GM19238 (cell line): Measurements from ENCODE around the gene FIGN.

ENCODE experiments used
- DNase-seq: peaks from one replicate; pipeline ENCODE4 v3.0.0; 2011; ENCODE audit warnings: low spot score; ENCODE audit not compliant: insufficient read length

Gene FIGN

DNA sequence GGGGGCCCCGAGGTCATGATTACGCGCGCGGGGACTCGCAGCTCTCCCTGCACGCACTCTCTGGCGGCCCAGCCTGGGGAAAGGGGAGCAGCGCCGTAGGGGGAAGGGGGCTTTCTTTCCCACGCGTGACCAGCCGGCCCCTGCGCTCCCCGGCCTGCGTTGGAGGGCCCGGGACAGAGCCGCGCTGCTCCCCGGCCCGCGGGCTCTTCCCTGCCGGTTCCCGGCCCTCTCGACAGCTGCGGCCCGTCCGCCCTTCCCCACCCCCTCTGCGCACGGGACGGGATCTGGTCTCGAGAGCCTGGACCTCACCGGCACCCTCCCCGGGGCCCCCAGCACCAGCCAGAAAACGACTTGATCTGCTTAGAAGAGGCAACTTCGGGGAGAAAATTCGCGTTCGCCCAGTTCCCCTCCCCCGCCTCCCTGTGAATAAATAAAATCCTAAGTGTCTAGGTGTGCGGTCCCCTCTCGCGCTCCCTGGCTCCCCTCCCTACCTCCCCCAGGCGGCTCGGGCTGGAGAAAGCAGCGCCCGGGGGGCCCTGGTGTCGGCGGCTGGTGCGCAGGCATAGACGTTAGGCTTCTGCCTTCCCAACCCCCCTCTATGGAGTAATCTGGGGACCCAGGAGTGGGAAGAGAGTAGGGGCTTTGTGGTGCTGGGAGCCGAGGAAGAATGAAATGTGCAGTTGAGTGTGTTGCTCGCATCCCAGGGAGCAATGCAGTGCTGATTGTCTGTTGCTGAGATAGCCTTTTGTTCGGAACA, 803 bp upstream of the FIGN start:
- no peak for DNase-seq

DNA sequence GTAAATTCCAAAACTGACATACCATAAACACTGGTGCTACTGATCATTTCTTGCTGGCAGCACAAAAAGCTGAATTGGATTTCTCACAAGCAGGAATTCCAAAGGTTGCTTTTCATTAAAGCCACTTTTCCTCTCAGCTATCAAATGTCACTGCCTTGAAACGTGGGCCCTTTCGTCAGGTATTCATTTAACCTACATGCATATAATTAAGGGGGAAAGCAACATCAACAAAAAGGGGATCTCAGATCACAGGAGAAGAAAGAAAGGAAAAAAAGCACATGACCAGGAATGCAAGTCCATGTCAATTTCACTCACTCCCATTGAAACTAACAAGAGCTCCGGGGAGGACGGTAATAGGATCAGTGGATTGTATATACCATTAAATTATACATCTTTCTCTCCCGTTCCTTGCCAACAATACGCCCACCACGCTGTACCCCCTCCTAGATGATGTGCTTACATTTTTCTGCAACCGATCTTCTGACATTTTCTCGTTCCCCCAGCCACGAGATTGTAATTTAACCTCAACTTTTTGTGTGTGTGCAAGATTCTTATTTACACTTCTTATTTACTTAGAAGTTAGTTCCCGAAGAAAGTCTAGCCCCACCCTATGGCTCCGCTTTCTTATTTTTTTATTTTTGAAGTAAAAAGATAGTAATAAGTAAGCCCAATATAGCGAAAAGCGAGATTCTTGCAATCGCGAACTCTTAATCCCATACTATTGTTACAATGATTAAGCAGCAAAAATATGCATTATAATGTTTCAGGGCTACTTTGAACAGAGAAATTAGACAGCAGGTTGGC, 725 bp downstream of the FIGN start:
- DNase-seq = no peak

DNA sequence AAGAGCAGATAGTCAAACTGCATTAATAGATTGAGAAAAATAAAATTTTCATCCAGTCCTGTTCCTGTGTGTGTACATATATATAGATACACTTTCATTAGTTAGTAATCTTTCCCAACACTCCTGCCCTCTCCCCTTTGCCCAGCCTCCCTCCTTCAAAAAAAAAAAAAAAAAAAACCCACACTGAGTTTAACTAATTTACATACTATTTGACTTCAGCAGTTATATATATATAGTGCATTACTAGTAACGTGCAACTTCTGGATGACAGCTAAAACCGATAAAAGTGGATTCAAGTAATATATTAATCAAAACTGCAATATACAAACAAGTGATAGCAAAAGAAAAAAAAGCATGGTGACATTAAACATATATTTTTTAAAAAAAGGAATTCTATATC, 1.4 kb downstream of the FIGN start:
- DNase-seq = no peak

DNA sequence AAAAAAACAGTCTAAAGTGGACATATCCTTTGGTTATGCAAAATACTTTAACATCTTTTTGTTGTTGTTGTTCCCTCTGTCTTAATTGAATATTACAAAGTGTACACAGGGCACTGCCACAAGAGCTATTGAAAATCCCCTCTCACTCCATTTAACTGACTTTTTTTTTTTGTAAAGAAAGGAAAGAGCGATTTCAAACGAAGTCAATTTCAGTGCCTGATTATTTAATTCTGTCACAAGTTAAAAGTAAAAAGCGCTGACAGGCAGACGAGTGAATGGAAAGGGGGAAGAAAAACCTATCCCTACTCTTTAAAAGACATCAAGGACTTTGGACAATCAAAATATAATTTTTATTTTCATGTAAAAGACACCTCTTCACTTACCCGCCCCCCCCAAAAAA, 1.9 kb downstream of the FIGN start:
- DNase-seq = no peak

DNA sequence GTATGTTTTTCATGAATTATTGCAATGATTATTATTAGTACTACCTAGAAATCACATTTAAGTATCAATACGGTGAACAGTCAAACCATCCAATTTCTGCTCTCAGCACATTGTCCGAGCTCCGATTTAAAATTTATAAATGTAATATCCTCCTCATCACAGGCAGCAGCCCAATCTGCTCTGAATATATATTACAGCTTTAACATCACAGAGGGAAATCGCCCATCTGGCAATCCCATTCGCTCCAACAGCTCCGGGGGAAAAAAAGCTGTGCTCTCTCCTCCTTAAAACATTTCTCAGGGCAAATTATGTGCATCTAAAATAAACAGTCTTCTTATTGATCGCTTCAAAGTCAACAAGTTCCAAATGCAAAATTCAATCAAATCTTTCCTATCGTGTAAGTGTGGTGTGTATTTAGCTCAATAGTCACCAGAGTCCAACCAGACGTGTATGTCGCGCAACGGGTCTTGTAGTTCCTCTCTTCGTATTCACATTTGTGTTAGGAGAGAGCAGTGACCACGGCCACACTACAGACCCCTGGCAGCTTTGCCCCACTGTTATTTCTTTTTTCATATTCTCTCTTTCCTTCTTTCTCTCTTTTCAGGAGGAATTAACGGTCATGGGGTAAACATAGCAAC, 2.4 kb downstream of the FIGN start:
- DNase-seq = no peak

DNA sequence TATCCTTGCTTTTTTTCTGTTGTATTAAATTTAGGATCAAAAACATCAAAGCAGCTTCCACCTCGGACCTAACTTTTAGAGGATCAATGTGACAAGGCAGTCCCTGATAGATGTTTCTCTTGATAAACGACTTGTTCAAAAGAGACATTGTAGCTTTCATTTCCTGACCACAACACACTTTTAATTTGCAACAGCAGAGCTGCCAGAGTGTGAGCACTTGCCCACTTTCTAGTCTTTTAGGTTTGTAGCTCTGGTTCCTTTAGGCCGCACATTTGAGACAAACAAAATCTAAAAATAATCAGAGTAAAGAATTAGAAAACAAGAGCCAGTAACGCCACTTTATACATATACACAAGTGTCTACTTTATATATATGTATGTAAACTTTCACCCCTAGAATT, 3.1 kb downstream of the FIGN start:
- no peak for DNase-seq

DNA sequence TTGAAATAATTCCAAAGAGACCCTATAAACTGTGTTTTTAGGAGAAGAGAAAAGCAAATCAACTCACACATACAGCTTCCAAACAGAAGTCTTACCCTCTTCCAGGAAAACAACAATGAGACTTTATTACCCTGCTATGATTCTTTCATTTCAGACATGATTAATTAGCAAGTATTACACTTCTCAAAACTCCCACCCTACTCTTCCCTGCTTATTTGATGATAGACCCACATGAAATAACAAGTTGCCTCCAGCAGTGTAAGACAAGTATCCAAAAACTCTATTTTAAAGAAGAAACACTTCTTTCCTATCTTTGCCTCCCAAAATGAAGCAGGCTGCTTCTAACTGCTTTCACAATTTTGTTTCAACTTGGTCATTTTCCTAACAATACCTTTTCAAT, 4.1 kb downstream of the FIGN start:
- no peak for DNase-seq

DNA sequence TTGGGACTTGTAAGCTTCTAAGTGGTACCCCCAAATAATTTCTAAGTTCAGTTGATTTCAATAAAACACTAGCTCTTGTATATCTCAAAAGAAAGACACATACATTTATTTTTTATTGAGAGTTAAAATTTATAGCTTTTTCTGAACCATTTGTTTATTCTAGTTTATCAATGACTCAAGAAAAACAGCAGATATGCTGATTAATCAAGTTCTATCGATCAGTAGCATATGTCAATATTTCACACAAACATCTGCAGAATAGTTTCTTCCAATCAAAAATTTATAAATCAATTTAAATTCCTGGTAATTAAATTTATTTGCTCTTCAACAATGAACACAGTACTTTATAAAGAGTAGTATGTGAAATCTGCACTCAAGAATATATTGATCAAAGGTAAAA, 5.3 kb downstream of the FIGN start:
- DNase-seq = no peak

DNA sequence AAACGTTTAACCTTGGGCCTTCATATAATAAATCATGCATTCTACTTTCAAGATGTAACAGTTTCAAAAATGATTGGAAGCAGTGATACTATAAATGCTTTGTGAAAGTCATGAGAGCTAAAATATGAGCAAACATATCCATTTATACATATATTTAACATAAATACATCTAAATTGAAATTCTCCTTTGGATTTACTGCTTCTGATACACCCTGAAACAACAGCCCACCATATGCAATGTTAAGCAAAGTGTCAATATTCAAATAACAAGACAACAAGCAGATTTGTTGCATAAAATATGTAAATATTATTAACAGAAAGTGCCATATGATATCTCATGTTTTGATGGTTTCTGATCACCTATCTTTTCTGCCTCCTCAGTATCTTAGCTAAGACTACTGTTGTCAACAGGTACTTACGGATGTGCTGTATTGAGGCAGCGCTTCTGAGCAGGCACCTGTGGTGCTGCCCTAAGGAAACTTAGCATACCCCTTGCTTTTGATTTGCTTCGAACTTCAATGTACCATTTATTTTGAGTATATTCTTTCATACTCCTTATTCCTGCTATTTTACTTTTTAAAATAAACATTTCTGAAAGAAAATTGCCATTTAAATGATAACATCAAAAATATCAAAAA, 6.1 kb downstream of the FIGN start:
- no peak for DNase-seq

DNA sequence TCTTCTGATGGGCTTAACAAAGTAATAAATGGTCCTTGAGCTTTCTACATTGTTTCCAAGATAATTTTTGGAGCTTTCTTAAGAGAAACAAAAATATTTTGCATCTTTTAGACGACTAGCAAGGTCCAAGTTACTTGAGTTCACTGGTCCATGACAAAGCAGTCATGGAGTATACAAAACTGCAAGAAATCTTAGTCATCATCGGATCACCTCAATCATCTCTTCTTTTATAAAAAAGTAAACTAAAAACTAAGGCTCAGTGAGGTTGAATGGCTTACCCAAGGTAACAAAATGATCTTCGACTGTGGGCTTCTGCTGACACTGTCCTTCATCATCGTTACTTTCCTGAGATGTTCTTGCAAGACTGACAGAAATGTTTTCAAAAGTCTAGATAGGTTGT, 11.9 kb downstream of the FIGN start:
- DNase-seq = no peak

DNA sequence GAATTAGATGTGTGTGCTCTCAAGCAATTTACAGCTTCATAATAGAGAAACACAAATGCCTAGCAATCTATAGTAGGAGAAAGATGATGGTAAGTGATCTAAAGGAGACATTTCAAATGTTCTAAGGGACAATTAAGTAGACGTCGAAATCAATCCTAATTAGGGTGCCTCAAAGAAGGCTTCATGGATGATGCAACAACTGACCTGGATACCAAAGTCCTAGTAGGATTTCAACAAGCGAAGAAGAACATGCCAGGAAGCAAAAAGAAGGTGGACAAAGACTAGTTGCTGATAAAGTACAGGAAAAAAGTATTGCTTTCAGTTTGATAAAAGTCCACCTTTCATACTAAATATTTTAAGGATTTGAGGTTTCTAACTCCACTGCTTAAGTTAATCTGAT, 12.5 kb downstream of the FIGN start:
- DNase-seq = no peak

DNA sequence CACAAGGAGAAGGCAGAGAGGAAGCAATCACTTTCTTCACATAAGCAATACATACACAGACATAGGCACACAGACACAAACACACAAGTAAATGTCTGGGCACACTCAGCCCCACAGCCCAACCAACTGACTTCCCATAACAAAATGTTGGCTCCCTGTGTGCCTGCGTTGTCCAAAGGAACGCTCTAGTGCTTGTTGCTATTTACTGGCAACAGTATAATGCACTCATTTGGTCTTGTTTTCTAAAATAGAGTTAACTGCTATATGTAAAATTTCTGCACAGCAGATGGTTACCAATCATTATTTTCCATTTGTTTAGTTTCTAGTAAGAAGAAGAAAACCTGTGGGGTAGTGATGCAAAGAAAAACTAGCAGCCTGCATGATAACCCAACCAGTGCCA, 16.5 kb downstream of the FIGN start:
- DNase-seq = no peak

DNA sequence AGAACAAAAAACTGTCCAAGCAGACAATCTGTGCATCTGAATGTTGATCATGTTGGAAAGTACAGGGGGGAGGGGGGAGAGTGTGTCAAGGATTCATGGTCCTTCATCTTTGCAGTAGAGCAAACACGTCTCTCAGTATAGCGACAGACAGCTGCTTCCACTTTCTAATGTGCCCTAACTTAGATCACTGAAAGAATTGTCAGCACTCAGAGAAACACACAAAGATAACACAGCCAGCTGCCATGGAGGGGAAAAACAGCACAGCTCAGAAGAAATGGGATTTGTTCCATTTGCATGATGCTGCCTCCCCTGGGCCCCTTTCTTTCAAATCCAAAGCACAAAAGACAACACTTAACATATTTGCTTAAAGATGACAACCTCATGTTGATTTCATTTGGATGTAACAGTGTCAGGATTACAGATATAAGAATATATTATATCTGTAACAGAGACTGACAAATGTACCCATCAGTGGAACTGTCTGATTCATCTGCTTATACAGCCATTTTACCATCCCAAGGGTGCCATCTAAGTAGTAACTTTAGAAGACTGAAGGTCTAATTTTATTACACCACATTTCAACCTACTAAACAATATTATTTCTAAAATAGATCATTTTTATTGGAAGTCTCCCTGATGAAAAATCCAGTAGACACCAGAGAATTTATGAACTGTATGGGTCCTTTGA, 17.7 kb downstream of the FIGN start:
- no peak for DNase-seq

DNA sequence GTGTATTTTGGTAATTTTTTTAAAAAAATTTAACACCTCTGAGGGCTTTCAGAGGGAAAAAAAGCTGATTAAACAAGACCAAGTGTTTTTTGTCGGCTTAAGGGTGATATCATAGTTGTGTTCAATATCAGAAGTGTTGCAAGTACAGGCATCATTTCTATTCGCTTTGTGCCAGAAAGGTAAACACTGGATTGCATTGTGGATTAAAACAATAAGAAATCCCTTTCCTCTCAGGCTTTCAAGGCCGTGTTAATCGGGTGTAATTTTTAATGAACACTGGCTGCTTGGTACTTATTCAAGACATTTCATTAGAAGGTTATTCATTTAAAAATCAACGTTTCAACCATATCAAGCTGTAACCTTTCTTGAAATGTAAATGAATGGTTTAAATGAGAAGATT, 18.3 kb downstream of the FIGN start:
- DNase-seq = no peak

DNA sequence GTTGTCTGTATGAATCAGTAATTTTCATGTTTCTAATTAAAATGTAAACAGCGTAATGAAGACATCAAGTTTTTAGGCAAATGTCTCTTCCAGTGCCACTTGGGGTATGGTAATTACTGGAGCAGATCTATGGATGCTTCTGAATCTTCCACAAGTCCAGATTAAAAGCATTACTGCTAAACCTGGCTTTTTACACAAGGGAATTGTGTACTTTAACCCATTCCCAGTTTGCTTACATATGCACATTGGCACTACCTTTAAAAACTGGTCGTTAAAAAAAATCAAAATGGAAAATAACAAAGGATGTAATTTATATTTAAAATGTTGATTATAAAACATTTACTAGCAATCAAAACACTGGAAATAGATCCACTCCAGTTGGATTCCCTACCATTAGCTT, 19.7 kb downstream of the FIGN start:
- no peak for DNase-seq

DNA sequence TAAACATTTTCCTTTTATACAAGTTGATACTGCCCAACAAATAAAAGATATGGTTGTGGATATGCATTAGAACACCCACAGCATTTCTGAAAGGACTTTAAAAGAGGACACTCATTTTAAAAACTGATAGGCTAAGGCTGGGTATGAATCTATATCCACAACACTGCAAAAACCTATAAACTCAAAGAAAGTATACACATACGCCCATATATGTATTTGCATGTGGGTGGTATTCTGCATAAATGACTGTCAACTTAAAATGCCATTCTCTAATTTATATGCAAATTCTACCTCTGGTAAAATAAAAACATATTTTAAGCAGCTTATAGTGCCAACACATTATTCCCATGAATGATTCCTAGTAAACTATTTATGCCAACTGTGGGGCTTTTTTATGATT, 20.1 kb downstream of the FIGN start:
- no peak for DNase-seq

DNA sequence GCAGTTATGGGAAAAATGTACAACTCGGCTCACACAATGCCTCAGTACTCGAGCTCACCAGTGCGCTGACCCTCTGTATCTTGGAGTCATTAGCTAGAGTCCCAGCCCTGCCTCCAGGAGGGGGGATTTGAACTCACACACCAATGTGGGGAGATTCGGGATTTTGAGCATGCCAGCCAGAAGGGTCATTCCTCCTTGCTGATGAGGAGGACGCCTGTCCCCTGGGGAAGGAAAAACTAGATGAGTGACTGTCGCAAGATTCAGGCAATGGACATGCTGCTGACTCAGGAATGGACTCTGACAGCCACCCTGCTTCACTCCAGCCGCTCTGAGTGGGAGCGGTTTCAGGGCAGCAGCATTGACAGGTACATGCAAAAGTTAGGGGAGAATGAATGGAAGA, 20.6 kb downstream of the FIGN start:
- no peak for DNase-seq

DNA sequence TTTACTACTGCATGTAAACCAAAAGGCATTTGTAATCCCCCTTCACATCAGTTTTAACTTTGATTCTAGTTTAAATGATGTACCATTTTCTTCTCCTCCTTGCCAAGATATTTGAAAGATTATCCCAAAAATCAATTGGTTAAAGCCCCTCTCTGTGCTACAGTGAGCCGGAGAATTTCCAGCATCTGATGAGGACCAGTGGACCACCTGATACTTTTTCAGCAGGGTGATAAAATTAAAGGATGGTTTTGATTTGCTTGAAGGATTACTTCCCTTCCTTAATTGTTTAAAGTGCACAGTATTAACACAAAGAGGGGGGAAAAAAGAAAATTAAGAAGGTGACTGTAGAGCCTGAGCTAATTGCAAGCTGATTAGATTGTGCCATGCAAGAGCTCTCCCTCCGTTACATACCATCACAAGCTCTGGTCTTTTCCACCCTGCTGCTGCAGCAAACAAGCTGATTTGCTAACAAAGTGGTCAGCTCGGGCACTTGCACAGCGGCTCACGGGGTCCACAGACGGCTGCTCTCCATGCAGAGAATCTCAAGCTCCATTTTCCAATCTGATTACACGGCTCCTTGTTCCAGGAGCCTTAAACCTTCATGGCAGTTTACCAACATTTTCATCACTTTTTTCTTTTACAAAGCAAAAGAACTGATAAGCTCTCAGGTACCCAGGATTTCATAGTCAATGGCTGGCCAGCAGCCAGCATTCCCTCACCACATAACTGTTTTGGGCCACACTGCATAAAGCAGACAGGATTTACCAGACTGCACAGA, 22.1 kb downstream of the FIGN start:
- no peak for DNase-seq

DNA sequence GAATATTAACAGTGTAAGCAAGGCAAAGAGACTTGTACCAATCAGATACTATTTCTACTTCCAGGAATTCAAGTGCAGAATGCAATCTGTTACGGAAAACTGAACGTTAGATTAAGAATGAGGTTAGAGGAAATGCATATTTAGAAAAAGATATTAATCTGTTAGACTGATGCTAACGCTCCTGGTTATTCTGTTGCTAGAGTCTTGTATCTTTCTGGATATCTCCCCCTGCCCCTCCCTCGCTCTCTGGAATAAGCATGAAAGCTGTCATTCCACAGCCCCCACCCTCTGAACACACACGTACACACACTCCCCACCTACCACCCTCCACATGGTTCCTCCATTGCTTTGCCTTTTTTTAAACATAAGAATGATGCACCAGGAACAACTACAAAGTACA, 24.1 kb downstream of the FIGN start:
- no peak for DNase-seq

DNA sequence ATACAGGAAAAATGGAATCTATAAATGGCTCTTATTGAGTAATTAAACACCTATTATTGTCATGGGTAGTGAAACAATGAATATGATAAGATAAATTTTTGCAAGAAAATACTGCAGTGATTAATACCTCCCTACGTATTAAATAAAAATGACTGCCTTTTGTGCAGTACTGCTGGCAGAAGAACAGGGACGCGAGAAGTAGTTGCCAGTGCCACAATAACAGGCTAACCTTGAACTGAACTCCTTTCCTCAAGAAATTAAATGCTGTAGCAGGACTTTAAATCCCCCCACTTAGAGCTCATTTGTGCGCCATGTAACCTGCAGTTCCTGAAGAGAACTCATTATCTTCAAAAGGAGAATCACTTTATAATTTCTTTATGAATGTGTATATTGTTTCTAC, 24.6 kb downstream of the FIGN start:
- DNase-seq = no peak

DNA sequence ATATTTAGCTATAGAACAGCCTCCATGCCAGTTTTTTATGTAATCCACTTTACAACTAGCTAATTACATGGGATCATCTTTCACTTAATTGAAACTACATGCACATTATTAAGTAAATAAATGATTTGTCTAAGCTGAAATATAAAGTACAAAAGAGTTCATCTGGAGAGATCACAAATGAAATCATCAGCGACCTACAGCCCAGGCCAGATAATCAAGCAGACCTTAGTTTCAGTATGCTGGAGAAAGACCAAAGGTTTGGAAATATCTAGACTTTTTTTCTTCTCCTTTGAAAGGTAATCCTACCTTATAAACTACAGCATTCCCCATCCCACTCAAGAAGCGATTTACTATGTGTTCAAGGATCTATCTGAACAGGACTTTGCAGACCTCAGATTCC, 26.5 kb downstream of the FIGN start:
- no peak for DNase-seq
